NCI-H510A (cell line): ENCODE results near the gene TCF7L2.

Experiments
- DNase-seq: peaks from one replicate; lab custom pipeline; 2025; lab: John Stamatoyannopoulos, UW

Gene TCF7L2

GRCh38 chr10:113125612-113126011 is 175.6 kb downstream of the TCF7L2 start:
- DNase-seq, result no peak

- peak; percentile 76 for DNase-seq
Observed at GRCh38 chr10:113126229-113127201, 176.5 kb downstream of the TCF7L2 start.

- no peak for DNase-seq
Observed at GRCh38 chr10:113127261-113127900, 177.3 kb downstream of the TCF7L2 start.

- no peak for DNase-seq
Observed at GRCh38 chr10:113127901-113128283, 177.8 kb downstream of the TCF7L2 start.

GRCh38 chr10:113128450-113129070 is 178.5 kb downstream of the TCF7L2 start:
- no peak for DNase-seq

- DNase-seq, result no peak
Observed at GRCh38 chr10:113129117-113129516, 179.1 kb downstream of the TCF7L2 start.

GRCh38 chr10:113130014-113130641 is 180.1 kb downstream of the TCF7L2 start:
- no peak for DNase-seq

- DNase-seq, result no peak
Observed at GRCh38 chr10:113131613-113132261, 181.7 kb downstream of the TCF7L2 start.

GRCh38 chr10:113132591-113133121 is 182.6 kb downstream of the TCF7L2 start:
- DNase-seq, result no peak

- DNase-seq, result no peak
Observed at GRCh38 chr10:113133497-113134115, 183.6 kb downstream of the TCF7L2 start.

GRCh38 chr10:113135025-113135424 is 185.0 kb downstream of the TCF7L2 start:
- no peak for DNase-seq

- DNase-seq, result no peak
Observed at GRCh38 chr10:113137941-113138685, 188.1 kb downstream of the TCF7L2 start.

- no peak for DNase-seq
Observed at GRCh38 chr10:113138937-113139585, 189.0 kb downstream of the TCF7L2 start.

- DNase-seq, result no peak
Observed at GRCh38 chr10:113139699-113140098, 189.7 kb downstream of the TCF7L2 start.

GRCh38 chr10:113140143-113141011 is 190.3 kb downstream of the TCF7L2 start:
- no peak for DNase-seq

GRCh38 chr10:113142601-113143362 is 192.7 kb downstream of the TCF7L2 start:
- peak; percentile 11 for DNase-seq

- no peak for DNase-seq
Observed at GRCh38 chr10:113144576-113144975, 194.5 kb downstream of the TCF7L2 start.
